AG04450 (cell line): ENCODE results near the gene CATSPER3. TPM values are rescaled to one million over a fixed set of nuclear protein-coding genes. Genes with fewer than 3 reads are reported as not detected.

Experiments used
- CTCF ChIA-PET: fragments of 300-600, 350-600 bp; formaldehyde crosslinking; extraction: SDS; loops from one replicate; lab custom pipeline; 2022; ENCODE audit warnings: antibody characterized with exemption, inconsistent platforms; lab: Charles Lee
- POLR2A ChIA-PET: fragments of 350-600 bp; formaldehyde crosslinking; extraction: SDS; loops from one replicate; lab custom pipeline; 2021; ENCODE audit warnings: antibody characterized with exemption, inconsistent platforms; lab: Yijun Ruan, JAX
- DNase-seq: peaks from one replicate; pipeline ENCODE4 v3.0.0-alpha.2; 2011; ENCODE audit warnings: low read depth, low spot score
- H3K27ac ChIP-seq: one replicate; pipeline ENCODE4 v1.5.1; 2012; ENCODE audit warnings: low read depth, low read length, control low read depth
- H3K27me3 ChIP-seq: one replicate; pipeline ENCODE4 v1.6.0; 2012; ENCODE audit warnings: low read length; ENCODE audit not compliant: control insufficient read depth, insufficient read depth
- H3K4me3 ChIP-seq: 2 replicates; pipeline ENCODE4 v1.5.1; 2011; ENCODE audit warnings: mild to moderate bottlenecking, low read depth, low read length, control low read depth
- H3K9me3 ChIP-seq: 2 replicates; pipeline ENCODE4 v1.5.1; 2012; ENCODE audit warnings: low read length; ENCODE audit not compliant: control insufficient read depth, insufficient read depth
- CTCF ChIP-seq: IDR thresholded peaks from 2 replicates; pipeline ENCODE4 v1.5.1; 2011; ENCODE audit warnings: low read depth, low read length, control low read depth, inconsistent platforms
- polyA plus RNA-seq: library from polyadenylated mRNA; depleted of rRNA; stranded (reverse); fragments of >200 nt; gene quantifications from 2 replicates; pipeline ENCODE4 v1.2.3, GENCODE V29; 2011

The CATSPER3 gene
- polyA plus RNA-seq, 1 experiment: 0.22 TPM

GRCh38 chr5:135034236-135034962 lies 66.7 kb downstream of the CATSPER3 start:
- peak overlapping the region; percentile 80 for H3K27ac ChIP-seq
- H3K27me3 ChIP-seq: peaks cover 31% of the 10 kb centered on the region

GRCh38 chr5:135034963-135035677 lies 67.4 kb downstream of the CATSPER3 start:
- ChIA-PET POLR2A (interaction anchor here (0.7 to 2.0 kb wide), 2 partner anchors 11 to 104 kb away, joined by 3 to 7 read pairs; no protein-coding TSS in a partner anchor), CTCF (interaction anchor here (0.8 to 1.2 kb wide), 2 partner anchors 155 to 157 kb away, joined by 3 read pairs; no protein-coding TSS in a partner anchor)
- peaks cover 27% of the 10 kb centered on the region; the same call in 1 of the 2 replicates for H3K9me3 ChIP-seq
- H3K27ac ChIP-seq: peak overlapping the region; percentile 80
- H3K27me3 ChIP-seq: peaks cover 37% of the 10 kb centered on the region
- peak overlapping the region; percentile 89 for H3K4me3 ChIP-seq
- DNase-seq: no peak
- TF ChIP-seq CTCF: no peak

More at GRCh38 chr5:135034236-135034962, 66.7 kb downstream of the CATSPER3 start:
- ChIA-PET CTCF (no interaction called here), POLR2A (interaction anchor here (0.7 to 2.0 kb wide), 2 partner anchors 10 to 105 kb away, joined by 3 to 7 read pairs; no protein-coding TSS in a partner anchor)
- peak; percentile 53 for DNase-seq
- Histone ChIP-seq H3K9me3 (peaks cover 25% of the 10 kb centered on the region; the same call in 1 of the 2 replicates), H3K4me3 (peak overlapping the region; percentile 89)
- no peak for TF ChIP-seq CTCF

GRCh38 chr5:135035678-135036030 lies 67.9 kb downstream of the CATSPER3 start:
- POLR2A ChIA-PET: interaction anchor here (2.0 kb wide), 1 partner anchor 104 kb away, joined by 7 read pairs; no protein-coding TSS in a partner anchor
- TF ChIP-seq CTCF: no peak

GRCh38 chr5:135036405-135036804 lies 68.7 kb downstream of the CATSPER3 start:
- H3K27ac ChIP-seq: no peak overlapping the region
- peaks cover 50% of the 10 kb centered on the region for H3K27me3 ChIP-seq
- peaks cover 28% of the 10 kb centered on the region for H3K9me3 ChIP-seq
- no peak for DNase-seq
- no peak for TF ChIP-seq CTCF
- no peak overlapping the region for H3K4me3 ChIP-seq
- POLR2A ChIA-PET: no interaction called here
- CTCF ChIA-PET: no interaction called here

More at GRCh38 chr5:135035678-135036030, 67.9 kb downstream of the CATSPER3 start:
- Histone ChIP-seq H3K27ac (no peak overlapping the region), H3K27me3 (peaks cover 42% of the 10 kb centered on the region), H3K9me3 (peaks cover 32% of the 10 kb centered on the region), H3K4me3 (no peak overlapping the region)
- DNase-seq: no peak
- CTCF ChIA-PET: interaction anchor here (0.8 to 1.2 kb wide), 2 partner anchors 154 to 156 kb away, joined by 3 read pairs; no protein-coding TSS in a partner anchor
